Vagina (tissue), 2 donors: Measurements from ENCODE around the gene KCNF1. TPM values are rescaled to one million over a fixed set of nuclear protein-coding genes. Genes with fewer than 3 reads are reported as not detected.

ENCODE experiments used
- DNase-seq, 2 donors: peaks; one replicate each; pipeline ENCODE4 v3.0.0-alpha.2; 2017; ENCODE audit errors: extremely low spot score in 2 of 2
- H3K27ac ChIP-seq: fragments of 200-600 bp; sonication (generic); one replicate; pipeline ENCODE4 v1.5.1; 2019
- H3K27me3 ChIP-seq: fragments of 200-600 bp; sonication (generic); one replicate; pipeline ENCODE4 v1.5.1; 2019
- H3K36me3 ChIP-seq, 2 donors: fragments of 200-600 bp; sonication (generic); one replicate each; pipeline ENCODE4 v1.5.1; 2017 to 2019
- H3K4me1 ChIP-seq: fragments of 200-600 bp; sonication (generic); one replicate; pipeline ENCODE4 v1.5.1; 2019
- H3K4me3 ChIP-seq, 2 donors: fragments of 200-600 bp; sonication (generic); 1 replicate in 1 of 2; 2 replicates in 1 of 2; pipeline ENCODE4 v1.5.1; 2016 to 2019
- H3K9me3 ChIP-seq: fragments of 200-600 bp; sonication (generic); one replicate; pipeline ENCODE4 v1.5.1; 2019
- CTCF ChIP-seq, 3 experiments: fragments of 450-650 bp in 2 of 3; fragments of 200-600 bp in 1 of 3; sonication (generic) in 1 of 3; IDR thresholded peaks; one replicate each; pipeline ENCODE4 v1.5.1; 2017 to 2019; ENCODE audit warnings: antibody characterized with exemption in 3 of 3, mild to moderate bottlenecking in 2 of 3, moderate library complexity in 2 of 3
- POLR2A ChIP-seq, 2 donors: fragments of 450-650 bp; IDR thresholded peaks; one replicate each; pipeline ENCODE4 v1.6.1; 2017; ENCODE audit warnings: antibody characterized with exemption in 2 of 2, mild to moderate bottlenecking in 2 of 2, moderate library complexity in 2 of 2
- POLR2AphosphoS5 ChIP-seq, 2 donors: sonication (generic); formaldehyde crosslinking; IDR thresholded peaks; one replicate each; pipeline ENCODE4 v1.9.0; 2017; ENCODE audit warnings: antibody characterized with exemption in 2 of 2, mild to moderate bottlenecking in 2 of 2, low read depth in 1 of 2; ENCODE audit not compliant: insufficient read depth in 1 of 2
- intact Hi-C: fragments of 100-400 bp; cut with DNase I; formaldehyde crosslinking; loops from one replicate; pipeline ENCODE4 v1.15.1; 2023
- small RNA-seq: library from RNA; depleted of rRNA; stranded (forward); fragments of <200 nt; gene quantifications from one replicate; pipeline ENCODE3, GENCODE V24; 2016
- total RNA-seq: library from RNA; depleted of rRNA; stranded (reverse); fragments of >200 nt; gene quantifications from one replicate; pipeline ENCODE4 v1.2.3, GENCODE V29; 2016

The KCNF1 gene
- total RNA-seq, 1 donor from 2014 or later, result not detected

GRCh38 chr2:10963155-10963554 is 51.4 kb downstream of the KCNF1 start:
- H3K4me3 ChIP-seq, result no peak overlapping the region
- DNase-seq, result no peak
- no peaks in the 10 kb centered on the region for H3K27me3 ChIP-seq
- TF ChIP-seq CTCF (IDR thresholded peaks at IDR 0.05), result no peak
- TF ChIP-seq POLR2A (IDR thresholded peaks at IDR 0.05), result no peak
- TF ChIP-seq POLR2AphosphoS5 (IDR thresholded peaks at IDR 0.05; ENCODE audit: insufficient read depth in 1 of 2, low read depth in 1 of 2), result no peak
- no peaks in the 10 kb centered on the region for H3K9me3 ChIP-seq
- intact Hi-C loops, result no loop called here
- H3K27ac ChIP-seq, result no peak overlapping the region
- no peaks in the 10 kb centered on the region for H3K36me3 ChIP-seq
- no peaks in the 10 kb centered on the region for H3K4me1 ChIP-seq

Small RNAs within 50 kb of the gene (small RNA-seq; reads per million reads assigned to genes)
- gene AC079587.1, result not detected

Other genes starting within 250 kb of the KCNF1 start
- 24.3 TPM for gene NOL10, start 222.0 kb upstream of the KCNF1 start, total RNA-seq
- 134 TPM for gene ATP6V1C2, start 190.3 kb upstream of the KCNF1 start, total RNA-seq
- gene PDIA6, start 99.1 kb upstream of the KCNF1 start, total RNA-seq, result 55.0 TPM
- gene SLC66A3, start 243.5 kb downstream of the KCNF1 start, total RNA-seq, result 59.7 TPM